ENCODE results near the gene SAC3D1.

Gene SAC3D1

DNA sequence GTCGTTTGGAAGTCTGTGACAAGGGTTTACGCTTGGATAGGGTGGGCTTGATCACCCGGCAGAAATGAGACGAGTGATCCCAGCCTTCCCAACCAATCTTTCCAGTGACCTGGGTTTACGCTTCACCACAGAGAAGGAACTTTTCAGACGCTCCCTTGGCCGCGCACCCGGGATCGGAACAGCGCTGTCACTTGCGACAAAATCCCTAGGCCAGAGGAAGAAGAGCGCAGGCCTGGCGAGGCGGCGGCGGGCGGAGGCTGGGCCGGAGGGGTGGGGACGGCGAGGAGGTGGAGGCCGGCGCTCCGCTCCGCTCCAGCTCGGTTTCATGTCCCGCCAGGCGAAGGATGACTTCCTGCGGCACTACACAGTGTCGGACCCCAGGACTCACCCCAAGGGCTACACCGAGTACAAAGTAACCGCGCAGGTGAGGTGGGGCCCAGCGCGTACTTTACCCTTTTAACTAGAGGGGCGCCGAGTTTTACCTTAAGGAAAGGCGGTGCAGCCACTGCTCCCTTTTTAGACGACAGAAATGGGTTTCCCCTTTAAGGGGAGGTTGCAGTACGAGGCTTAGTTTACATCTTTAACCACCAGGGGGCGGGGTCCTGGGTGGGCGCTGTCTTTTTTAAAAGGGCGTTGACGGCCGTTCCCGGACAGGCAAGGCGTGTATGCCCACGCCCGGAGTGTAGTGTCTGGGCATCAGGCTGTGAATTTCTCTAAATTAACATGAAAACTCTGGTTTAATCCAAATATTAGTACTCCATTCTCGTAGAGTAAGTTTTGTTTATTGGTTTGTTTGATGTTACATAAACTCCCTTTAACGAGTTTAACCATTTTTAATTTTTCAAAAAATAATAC, 13.6 kb upstream of the SAC3D1 start, which contains the start of gene SNX15:
Gene SNX15, plus strand, starts transcription at position 227 of the 855 bp plus-strand sequence. Its CDS starts 99 bp downstream, at position 326.
- DNase-seq = peak; percentile 98

DNA sequence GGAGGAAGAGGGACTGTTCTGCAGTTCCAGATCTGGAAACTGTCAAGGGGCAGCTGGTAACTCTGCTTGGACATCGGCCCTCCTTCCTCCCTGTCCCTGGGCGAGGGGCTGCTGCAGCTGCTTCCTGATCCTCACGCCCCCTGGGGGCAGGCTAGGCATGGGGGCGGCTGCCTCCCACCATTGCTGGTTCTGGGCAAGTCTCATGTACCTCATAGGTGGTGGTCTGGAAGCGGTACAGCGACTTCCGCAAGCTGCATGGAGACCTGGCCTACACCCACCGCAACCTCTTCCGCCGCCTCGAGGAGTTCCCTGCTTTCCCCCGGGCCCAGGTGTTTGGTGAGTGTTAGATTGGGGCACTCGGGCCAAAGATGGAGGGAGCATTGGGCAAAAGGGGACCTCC, 8.8 kb upstream of the SAC3D1 start:
- DNase-seq = no peak

DNA sequence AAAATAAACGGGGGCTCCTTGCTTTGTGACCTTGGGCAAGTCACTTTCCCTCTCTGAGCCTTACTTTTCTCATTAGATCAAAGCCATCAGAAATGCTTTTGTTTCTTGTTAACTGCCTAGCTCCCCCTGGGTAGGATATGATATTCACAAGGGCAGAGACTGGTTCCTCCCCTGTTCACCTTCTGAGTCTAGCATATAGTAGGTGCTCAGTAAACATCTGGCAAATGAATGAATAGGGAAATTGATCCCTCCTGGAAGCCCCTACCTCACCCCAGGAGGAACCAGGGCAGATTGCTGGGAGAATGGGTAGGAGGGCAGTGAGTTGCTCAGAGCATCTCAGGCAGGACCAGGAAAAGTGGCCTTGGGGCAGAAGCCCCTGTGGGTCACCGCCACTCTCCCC, 6.6 kb upstream of the SAC3D1 start:
- DNase-seq = no peak

DNA sequence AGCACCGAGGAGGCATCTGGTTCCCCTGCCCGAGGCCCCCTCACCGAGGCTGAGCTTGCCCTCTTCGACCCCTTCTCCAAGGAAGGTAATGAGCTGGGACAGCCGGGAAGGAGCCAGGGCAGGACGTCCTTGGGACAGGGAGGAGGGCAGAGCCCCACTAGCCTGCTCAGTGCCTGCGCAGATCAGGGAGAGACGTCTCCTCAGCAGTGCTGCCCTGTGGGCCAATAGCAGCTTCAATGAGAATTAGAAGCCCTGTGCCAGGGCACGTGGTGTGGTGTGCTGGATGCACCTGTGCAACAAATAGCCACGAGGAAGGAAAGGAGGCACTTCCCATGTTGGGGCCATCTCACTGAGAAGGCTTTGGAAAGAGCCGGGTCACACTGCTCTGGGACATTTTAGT, 5.4 kb upstream of the SAC3D1 start:
- DNase-seq = no peak

GRCh38 chr11:65036931-65037330, 4.1 kb upstream of the SAC3D1 start:
- DNase-seq = no peak

- no peak for DNase-seq
These were observed 527 bp upstream of the SAC3D1 start for GRCh38 chr11:65040520-65040846.

DNA sequence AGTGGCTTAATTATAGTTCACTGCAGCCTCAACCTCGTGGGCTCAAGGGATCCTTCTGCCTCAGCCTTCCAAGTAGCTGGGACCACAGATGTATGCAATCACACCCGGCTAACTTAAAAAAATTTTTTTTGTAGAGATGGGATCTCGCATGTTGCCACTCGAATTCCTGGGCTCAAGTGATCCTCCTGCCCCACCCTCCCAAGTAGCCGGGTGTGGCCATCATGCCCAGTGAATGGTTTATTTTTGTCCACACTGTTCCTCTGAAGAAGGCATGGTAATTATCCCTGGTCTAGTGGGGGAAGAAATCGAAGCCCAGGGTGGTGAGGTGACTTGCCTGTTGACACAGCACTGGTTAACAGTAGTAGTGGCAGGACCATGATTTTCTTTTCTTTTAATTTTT, 1.9 kb downstream of the SAC3D1 start:
- DNase-seq = no peak

DNA sequence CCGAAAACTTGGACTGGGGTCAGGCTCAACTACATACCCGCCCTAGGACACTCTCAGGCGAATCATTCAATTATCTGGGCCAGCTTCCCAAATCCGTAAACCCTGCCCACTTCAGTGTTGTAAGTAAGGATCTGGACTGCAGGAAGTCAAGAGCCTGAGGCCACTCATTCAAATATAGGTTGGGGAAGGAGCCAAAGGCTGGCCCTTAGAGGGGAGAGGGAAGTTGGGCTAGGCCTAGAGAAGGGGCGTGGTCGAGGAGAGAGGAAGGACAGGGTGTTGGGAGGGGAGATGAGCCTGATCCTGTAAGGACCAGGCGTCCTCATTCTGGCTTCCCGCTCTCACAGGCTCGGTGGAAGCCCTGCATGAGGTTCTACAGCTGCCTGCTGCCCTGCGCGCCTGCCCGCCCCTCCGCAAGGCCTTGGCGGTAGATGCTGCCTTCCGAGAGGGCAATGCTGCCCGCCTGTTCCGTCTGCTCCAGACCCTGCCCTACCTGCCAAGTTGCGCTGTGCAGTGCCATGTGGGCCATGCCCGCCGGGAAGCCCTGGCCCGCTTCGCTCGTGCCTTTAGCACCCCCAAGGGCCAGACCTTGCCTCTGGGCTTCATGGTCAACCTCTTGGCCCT, 3.0 kb downstream of the SAC3D1 start:
- DNase-seq = no peak

GRCh38 chr11:65045061-65045460, 4.1 kb downstream of the SAC3D1 start:
- no peak for DNase-seq

DNA sequence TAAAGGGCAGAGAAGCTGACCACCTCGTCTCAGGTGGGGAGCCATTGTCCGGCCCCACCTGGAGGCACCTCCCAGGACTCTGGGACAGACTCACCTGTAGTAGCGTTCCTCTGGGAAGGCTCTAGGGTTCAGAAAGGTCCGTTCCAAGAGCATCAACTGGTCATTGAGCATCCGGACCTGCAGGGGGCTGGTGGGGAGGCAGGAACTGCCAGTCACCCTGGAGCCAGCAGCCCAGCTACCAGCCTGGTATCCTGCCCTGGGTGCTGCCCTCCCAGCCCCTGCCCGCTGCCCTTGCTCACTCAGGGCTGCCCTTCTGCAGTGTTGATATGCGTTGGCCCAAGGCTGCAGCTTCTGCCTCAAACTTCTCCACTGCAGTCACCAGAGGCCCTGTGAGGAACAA, 4.7 kb downstream of the SAC3D1 start:
- no peak for DNase-seq

DNA sequence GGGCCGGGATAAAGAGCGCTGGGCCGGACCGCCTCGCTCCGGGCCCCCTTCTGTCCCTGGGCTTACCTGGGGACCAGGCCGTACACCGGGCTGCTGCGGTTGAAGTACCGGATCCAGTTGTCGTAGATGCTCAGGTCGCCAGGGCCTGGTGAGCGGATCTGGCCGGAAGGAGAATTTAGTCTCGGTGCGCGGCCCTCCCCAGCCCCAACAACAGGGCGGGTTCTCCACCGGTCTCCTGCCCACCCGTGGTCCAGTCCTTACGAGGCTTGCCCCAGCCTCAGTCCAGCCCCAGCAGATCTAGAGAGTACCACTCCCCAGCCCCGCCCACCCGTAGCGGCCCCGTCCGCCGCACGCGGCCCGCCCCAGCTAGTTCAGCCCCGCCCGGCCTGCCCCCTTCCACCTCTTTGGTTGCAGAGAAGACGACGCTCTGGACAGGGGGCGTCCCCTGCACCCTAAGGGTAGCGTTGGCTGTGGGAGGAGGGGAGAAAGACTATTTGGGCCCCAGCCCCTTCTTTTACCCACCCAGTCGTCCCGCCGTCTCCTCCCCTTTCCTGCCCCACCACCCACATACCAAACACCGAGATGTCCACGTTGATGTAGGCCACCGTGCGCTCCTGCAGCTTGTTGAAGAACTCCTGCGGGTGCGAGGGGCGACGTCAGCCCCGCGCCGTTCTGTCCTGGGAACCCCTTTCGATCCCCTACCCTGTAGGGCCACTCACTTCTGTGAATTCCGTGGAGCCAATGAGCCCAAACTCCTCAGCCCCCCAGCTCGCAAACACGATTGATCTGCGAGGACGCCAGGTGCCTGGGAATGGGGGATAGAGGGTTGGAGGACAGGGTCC, 6.8 kb downstream of the SAC3D1 start:
- DNase-seq = no peak

DNA sequence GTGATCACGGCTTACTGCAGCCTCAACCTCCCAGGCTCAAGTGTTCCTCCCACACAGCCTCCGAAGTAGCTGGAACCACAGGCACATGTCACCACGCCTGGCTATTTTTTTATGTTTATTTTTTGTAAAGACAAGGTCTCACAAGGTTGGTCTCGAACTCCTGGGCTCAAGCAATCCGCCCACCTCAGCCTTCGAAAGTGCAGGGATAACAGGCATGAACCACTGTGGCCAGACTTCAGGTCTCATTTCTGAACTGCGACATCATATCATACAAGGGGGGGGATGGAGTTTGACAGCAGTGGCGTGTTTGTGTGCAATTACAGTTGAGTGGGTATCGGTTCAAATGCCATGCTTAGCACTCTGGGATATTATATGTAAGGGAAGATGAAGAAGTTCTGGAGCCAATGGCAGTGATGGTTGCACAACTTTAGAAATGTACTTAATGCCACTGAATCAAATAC, 10.4 kb downstream of the SAC3D1 start:
- no peak for DNase-seq

DNA sequence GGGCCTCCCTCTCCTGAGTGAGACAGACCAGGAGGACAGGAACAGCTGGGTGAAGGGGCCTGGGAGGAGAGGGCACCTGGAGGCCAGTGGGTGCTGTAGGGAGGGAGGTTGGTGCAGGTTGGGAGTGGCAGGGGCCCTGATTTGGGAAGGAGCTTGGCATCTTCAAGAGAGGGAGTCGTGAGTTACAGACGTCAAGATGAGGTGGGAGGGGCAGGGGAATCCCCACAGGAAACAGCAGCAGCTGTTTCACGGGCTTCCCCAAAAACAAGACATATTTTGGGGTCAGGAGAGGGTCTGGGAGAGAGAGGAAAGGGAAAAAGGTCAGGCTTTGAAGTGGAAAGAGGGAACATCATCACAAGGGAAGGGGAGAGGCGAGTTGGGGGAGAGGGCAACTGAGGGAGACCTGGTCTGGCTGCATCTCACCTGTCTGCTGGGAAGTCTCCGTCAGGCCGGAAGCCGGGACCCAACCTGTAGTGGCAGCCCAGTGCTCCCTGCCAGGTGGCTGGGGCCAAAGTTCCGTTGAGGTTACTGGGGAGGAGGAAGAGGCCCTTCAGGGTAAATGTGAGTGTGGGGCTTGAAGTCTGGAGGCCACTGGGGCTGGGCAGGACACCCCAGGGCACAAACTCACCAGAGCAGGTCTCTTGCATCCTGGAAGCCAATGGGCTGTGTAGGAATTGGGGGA, 13.0 kb downstream of the SAC3D1 start:
- no peak for DNase-seq

DNA sequence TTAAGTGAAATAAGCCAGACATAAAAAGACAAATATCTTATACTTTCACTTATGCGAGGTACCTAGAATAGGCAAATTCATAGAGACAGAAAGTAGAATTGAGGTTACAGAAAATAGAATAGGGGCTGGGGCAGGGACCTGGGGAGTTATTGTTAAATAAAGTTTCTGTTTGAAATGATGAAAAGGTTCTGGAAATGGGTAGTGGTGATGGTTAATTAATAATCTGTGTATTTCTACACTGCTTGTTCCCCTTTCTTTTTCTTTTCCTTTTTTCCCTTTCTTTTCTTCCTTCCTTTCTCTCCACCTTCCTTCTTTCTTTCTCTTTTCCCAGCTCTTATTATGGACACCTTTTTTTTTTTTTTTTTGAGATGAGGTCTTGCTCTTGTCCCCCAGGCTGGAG, 14.5 kb downstream of the SAC3D1 start:
- no peak for DNase-seq

- no peak for DNase-seq
These were observed 16.0 kb downstream of the SAC3D1 start for GRCh38 chr11:65056999-65057398.

DNA sequence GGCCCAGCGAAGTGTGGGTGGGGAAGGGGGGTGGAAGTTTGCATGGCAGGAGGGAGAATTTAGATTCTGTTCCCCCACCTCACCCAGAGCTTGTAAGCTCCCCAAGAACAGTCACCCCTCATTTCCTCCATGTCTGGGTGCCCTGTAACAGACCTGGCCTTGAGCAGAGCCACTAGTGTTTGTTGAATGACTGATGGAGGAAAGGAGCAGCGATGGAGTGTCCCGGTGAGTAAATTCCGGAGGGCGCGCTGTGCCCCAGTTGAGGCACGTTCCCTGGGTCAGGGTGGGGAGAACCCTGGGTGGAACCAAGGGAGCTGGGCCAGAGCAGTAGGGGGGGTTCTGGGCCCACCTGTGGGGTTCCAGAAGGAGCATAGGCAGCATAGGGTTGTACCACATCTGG, 16.5 kb downstream of the SAC3D1 start:
- DNase-seq = no peak

DNA sequence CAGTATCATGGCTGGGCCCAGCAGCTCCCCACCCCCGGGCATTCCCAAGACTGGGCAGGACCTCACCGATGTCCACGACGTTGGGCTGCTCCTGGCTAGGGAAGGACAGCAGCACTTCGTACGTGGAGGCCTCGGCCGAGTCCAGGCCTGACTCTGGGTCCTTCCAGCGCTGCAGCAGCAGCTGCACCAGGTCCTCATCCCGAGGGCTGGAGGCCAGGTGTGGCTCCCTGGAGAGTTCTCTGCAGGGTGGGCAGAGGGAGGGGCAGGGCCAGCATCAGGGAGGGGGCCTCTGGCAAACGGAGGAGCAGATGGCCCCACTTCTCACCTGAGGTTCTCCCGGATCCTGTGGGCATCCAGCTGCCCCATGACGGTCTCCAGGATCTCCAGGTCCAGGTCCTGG, 17.0 kb downstream of the SAC3D1 start:
- DNase-seq = no peak

DNA sequence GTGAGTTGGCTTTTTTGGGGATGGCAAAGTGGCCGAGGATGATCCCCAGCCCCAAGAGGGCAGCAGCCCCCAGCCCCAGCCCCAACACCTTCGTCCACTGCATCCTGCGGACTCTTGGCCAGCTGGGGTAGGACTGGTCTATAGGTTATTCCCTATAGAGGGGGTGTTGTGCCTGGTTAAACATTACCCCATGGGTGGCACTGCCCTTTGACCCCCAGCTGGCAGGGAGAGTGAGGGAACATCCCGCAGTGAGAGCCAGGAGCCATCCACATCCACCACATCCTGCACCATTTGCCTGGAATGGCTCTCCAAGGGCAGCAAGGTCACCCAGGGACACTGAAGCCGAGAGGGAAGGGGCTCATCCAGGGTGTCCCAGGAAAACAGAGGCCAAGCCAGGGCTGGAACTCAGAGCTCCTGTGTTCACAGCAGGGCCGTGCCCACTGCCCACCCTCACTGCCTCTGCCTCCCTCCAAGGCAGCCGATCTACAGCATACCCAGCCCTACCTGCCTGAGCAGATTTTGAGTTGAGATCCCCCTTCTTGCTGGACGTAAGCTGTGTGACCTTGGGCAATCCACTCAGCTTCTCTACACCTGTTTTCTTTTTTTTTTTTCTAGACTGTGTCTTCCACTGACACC, 17.5 kb downstream of the SAC3D1 start, which contains the start of gene NAALADL1:
Gene NAALADL1, minus strand, starts transcription at position 135 of the 636 bp plus-strand sequence. Its CDS starts 32 bp downstream, at position 103.
- no peak for DNase-seq

- DNase-seq = no peak
These were observed 18.5 kb downstream of the SAC3D1 start for GRCh38 chr11:65059523-65059922.

- no peak for DNase-seq
These were observed 19.2 kb downstream of the SAC3D1 start for GRCh38 chr11:65059959-65060824.

DNA sequence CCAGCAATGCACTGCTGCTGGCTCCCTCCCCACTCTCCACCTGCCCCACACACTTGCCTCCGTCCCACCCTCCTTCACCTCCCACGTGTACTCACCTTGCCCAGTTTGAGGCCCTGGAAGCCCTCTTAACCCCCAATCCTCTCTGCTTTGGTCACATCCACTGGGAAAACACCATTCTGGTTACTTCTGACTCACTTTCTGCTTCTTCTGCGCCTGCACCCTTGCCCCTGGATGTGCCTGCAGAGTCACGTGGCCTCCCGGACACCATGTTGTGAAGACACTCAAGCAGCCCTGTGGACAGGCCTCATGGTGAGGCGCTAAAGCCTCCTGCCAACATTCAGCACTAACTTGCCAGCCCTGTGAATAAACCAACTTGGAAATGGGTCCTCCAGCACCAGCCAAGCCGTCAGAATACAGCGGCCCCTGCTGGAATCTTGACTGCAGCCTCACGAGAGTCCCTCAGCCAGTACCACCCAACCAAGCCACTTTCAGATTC, 20.0 kb downstream of the SAC3D1 start:
- DNase-seq = no peak

Data from NCI-H510A treated with DMSO at 0.1 percent for 48 hours (cell line).